Measurements from ENCODE around the gene SRD5A3.

- no peak for TF ChIP-seq POLR2A (IDR thresholded peaks at IDR 0.05; ENCODE audit: low read depth, low read length)
- no peak for TF ChIP-seq CTCF (IDR thresholded peaks at IDR 0.05; ENCODE audit: extremely low read depth in 1 of 2, insufficient read depth in 1 of 2, low read depth in 1 of 2, low read length in 2 of 2)
- TF ChIP-seq EZH2 (IDR thresholded peaks at IDR 0.05; ENCODE audit: borderline replicate concordance, low read depth, low read length, severe bottlenecking), result no peak
- TF ChIP-seq POLR2AphosphoS5 (IDR thresholded peaks at IDR 0.05; ENCODE audit: insufficient read depth, low read depth, low read length), result no peak
- TF ChIP-seq FOS (IDR thresholded peaks at IDR 0.05; ENCODE audit: borderline replicate concordance, insufficient read depth, low read length), result no peak
- no peak for TF ChIP-seq GATA2 (IDR thresholded peaks at IDR 0.05; ENCODE audit: insufficient read depth, insufficient read length, low read depth, low read length)
Observed at GRCh38 chr4:55372259-55372658, 26.2 kb downstream of the SRD5A3 start.
